ENCODE data around the gene CAPSL.

DNA sequence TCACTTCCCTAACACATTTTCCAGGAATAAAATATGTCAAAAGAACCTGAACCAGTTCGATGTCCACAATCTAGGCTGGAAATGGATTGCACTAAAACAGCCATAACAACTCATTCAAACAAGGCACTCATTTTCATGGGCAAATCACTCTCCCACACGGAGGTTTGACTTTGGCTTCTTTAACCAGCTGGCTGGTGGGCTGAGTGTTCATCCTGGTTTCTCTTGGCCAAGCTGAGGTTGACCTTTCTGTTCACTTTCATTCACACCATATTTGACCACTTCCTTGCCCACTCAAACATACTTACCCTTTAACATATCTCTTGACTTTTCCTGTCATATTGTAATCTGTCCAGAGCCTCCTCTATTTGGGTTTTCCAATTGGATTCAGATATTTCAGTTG, 76.3 kb downstream of the CAPSL start:
- TF ChIP-seq YY1 (IDR thresholded peaks at IDR 0.05; ENCODE audit: insufficient read depth, insufficient read length) = no peak
- no peak for TF ChIP-seq SUZ12 (IDR thresholded peaks at IDR 0.05; ENCODE audit: extremely low read depth, insufficient read depth, insufficient read length)
- TF ChIP-seq ZNF274 (IDR thresholded peaks at IDR 0.05; ENCODE audit: low read depth, low read length) = no peak

All from NT2/D1 (cell line).